OCI-LY1 (cell line): ENCODE measurements around the gene MIGA1.
"Not testable (repeated sequence)": the region's sequence is repeated elsewhere in the genome, so short reads cannot be mapped to it uniquely, and the experiment has no call there.

Source experiments
- H2AFZ ChIP-seq: fragments of 200-600 bp; sonication (generic), shearing (Covaris generic); 2 replicates; pipeline ENCODE4 v1.6.0; 2014; ENCODE audit warnings: antibody characterized with exemption, mild to moderate bottlenecking, low read length
- H3F3A ChIP-seq: fragments of 200-600 bp; sonication (generic), shearing (Covaris generic); 2 replicates; pipeline ENCODE4 v1.6.0; 2014; ENCODE audit warnings: mild to moderate bottlenecking, antibody characterized with exemption, low read length, moderate library complexity; ENCODE audit not compliant: insufficient read depth
- H3K27ac ChIP-seq: fragments of 200-600 bp; sonication (generic); 2 replicates; pipeline ENCODE4 v1.5.1; 2014; ENCODE audit warnings: low read length, mixed run types, mild to moderate bottlenecking, low read depth; ENCODE audit not compliant: poor library complexity, severe bottlenecking
- H3K27me3 ChIP-seq: fragments of 200-600 bp; sonication (generic); 2 replicates; pipeline ENCODE4 v1.6.0; 2014; ENCODE audit warnings: antibody characterized with exemption, mild to moderate bottlenecking, low read length, moderate library complexity; ENCODE audit not compliant: insufficient read depth
- H3K36me3 ChIP-seq: fragments of 200-600 bp; sonication (generic); 2 replicates; pipeline ENCODE4 v1.6.1; 2014; ENCODE audit warnings: mild to moderate bottlenecking, antibody characterized with exemption, low read length, moderate library complexity, mixed read lengths; ENCODE audit not compliant: insufficient read depth
- H3K4me1 ChIP-seq: fragments of 200-600 bp; sonication (generic); 2 replicates; pipeline ENCODE4 v1.5.1; 2014; ENCODE audit warnings: mild to moderate bottlenecking, low read length, moderate library complexity; ENCODE audit not compliant: insufficient read depth, severe bottlenecking
- H3K4me2 ChIP-seq: fragments of 200-600 bp; sonication (generic), shearing (Covaris generic); 2 replicates; pipeline ENCODE4 v1.6.1; 2014; ENCODE audit warnings: low read length
- H3K4me3 ChIP-seq: fragments of 200-600 bp; sonication (generic); 2 replicates; pipeline ENCODE4 v1.5.1; 2014; ENCODE audit warnings: low read length, low read depth, mild to moderate bottlenecking, mixed read lengths; ENCODE audit not compliant: poor library complexity, severe bottlenecking
- H3K79me2 ChIP-seq: fragments of 200-600 bp; shearing (Covaris generic); 2 replicates; pipeline ENCODE4 v1.6.1; 2016; ENCODE audit warnings: mixed run types, low read length, mixed read lengths; ENCODE audit not compliant: insufficient read depth
- H3K9ac ChIP-seq: fragments of 200-600 bp; sonication (generic), shearing (Covaris generic); 2 replicates; pipeline ENCODE4 v1.6.1; 2014; ENCODE audit warnings: mild to moderate bottlenecking, low read length, mixed read lengths
- H3K9me2 ChIP-seq: fragments of 200-600 bp; sonication (generic), shearing (Covaris generic); 2 replicates; pipeline ENCODE4 v1.6.1; 2014; ENCODE audit warnings: low read depth, mild to moderate bottlenecking, low read length, mixed read lengths
- H3K9me3 ChIP-seq: fragments of 200-600 bp; shearing (Covaris generic); 2 replicates; pipeline ENCODE4 v1.6.1; 2014; ENCODE audit warnings: low read length, mixed read lengths
- H4K20me1 ChIP-seq: fragments of 200-600 bp; sonication (generic), shearing (Covaris generic); 2 replicates; pipeline ENCODE4 v1.6.0; 2016; ENCODE audit warnings: mild to moderate bottlenecking, low read length; ENCODE audit not compliant: insufficient read depth
- CTCF ChIP-seq: fragments of 200-600 bp; sonication (generic), shearing (Covaris generic); IDR thresholded peaks from 2 replicates; pipeline ENCODE4 v1.5.1; 2017; ENCODE audit warnings: mild to moderate bottlenecking, antibody characterized with exemption, low read length, moderate library complexity, mixed read lengths
- EZH2 ChIP-seq: fragments of 200-600 bp; sonication (generic), shearing (Covaris generic); IDR thresholded peaks from 2 replicates; pipeline ENCODE4 v1.8.0; 2017; ENCODE audit warnings: borderline replicate concordance, mixed run types, mild to moderate bottlenecking, antibody characterized with exemption, low read length, moderate library complexity, mixed read lengths

The MIGA1 gene

GRCh38 chr1:77802026-77802425 lies 22.6 kb downstream of the MIGA1 start:
- no peaks in the 10 kb centered on the region for H3F3A ChIP-seq
- no peaks in the 10 kb centered on the region for H3K9me3 ChIP-seq
- H3K4me2 ChIP-seq: no peak overlapping the region
- H3K9me2 ChIP-seq: no peaks in the 10 kb centered on the region
- no peaks in the 10 kb centered on the region for H3K4me1 ChIP-seq
- no peak overlapping the region for H3K27ac ChIP-seq
- H3K4me3 ChIP-seq: no peak overlapping the region
- H3K36me3 ChIP-seq: peaks cover 44% of the 10 kb centered on the region
- no peaks in the 10 kb centered on the region for H4K20me1 ChIP-seq
- no peaks in the 10 kb centered on the region for H3K27me3 ChIP-seq
- H3K79me2 ChIP-seq: peaks cover 4% of the 10 kb centered on the region; the same call in 1 of the 2 replicates
- H2AFZ ChIP-seq: no peak overlapping the region
- no peak for TF ChIP-seq EZH2
- TF ChIP-seq CTCF: no peak
- H3K9ac ChIP-seq: no peak overlapping the region

- Histone ChIP-seq H3K9ac (no peak overlapping the region), H3K79me2 (no peaks in the 10 kb centered on the region; the same call in 1 of the 2 replicates)
These were observed 23.9 kb downstream of the MIGA1 start for GRCh38 chr1:77803371-77803770.

DNA sequence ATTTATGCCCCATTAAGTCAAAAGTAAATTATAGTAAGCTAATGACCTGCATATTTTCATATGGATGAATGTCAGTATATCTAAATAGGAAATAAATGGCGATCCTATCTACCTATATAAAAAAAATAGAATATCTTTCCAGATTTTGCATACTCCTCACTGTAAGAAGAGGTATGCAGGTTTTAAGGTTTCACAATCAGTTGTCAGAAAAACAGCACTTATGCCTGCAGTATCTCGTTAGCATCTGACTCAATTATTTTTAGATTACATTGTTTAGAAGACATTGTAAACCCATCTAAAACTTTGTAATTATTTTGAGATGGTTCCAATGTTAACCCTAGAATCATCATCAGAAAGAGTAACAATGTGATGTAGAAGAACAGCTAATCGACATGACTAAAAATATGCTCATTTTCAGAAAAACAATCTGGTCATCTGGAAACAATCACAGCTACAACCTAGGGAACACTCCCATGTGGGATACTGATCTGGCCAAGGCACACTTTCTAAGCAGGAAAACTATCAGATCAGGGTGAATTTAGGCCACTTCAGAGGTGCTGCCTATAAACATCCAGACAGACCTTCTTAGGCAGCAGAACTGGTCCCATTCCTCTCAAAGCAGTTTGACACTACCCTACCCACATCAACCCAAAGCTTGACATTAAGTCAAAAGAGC lies 30.5 kb downstream of the MIGA1 start:
- H3K36me3 ChIP-seq: peaks cover 48% of the 10 kb centered on the region
- H3K27me3 ChIP-seq, H4K20me1 ChIP-seq, H3K9me3 ChIP-seq, H3K27ac ChIP-seq, H2AFZ ChIP-seq, H3K4me1 ChIP-seq, H3F3A ChIP-seq, H3K9me2 ChIP-seq, H3K4me2 ChIP-seq, H3K9ac ChIP-seq, H3K79me2 ChIP-seq, H3K4me3 ChIP-seq: not testable (repeated sequence)

More at GRCh38 chr1:77803371-77803770, 23.9 kb downstream of the MIGA1 start:
- Histone ChIP-seq H3K4me2 (no peak overlapping the region), H4K20me1 (no peaks in the 10 kb centered on the region), H3K36me3 (peaks cover 53% of the 10 kb centered on the region), H3F3A (no peaks in the 10 kb centered on the region), H3K27ac (no peak overlapping the region), H3K9me3 (no peaks in the 10 kb centered on the region), H3K4me1 (no peaks in the 10 kb centered on the region), H3K4me3 (no peak overlapping the region), H3K27me3 (no peaks in the 10 kb centered on the region), H2AFZ (no peak overlapping the region), H3K9me2 (no peaks in the 10 kb centered on the region)
- TF ChIP-seq CTCF (no peak), EZH2 (no peak)

DNA sequence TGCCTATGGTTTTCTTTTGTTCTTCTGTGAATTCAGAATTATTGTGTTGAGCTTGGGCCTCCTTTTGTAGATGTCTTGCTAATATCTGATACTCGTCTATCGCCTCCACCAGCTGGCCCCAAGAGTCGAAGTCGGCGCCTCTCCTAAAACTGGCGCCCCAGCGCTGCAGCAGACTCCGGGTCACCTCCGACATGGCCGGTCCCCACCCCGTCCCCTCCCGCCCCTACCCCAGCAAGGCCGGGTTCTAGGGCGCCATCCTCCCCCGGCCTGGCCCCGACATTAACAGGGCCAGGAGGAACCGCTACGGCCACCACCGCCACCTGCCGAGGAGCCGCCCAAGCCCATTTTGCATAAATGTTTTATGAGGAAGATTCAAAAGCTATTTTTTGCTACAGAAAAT lies 32.1 kb downstream of the MIGA1 start:
- not testable (repeated sequence) for H2AFZ ChIP-seq, H3K4me2 ChIP-seq

More for the DNA sequence above, 32.1 kb downstream of the MIGA1 start:
- H3K79me2 ChIP-seq, H3K27me3 ChIP-seq, H4K20me1 ChIP-seq, H3K9me3 ChIP-seq, H3K9me2 ChIP-seq, H3K4me1 ChIP-seq, H3K27ac ChIP-seq, H3K4me3 ChIP-seq, H3K9ac ChIP-seq, H3F3A ChIP-seq: not testable (repeated sequence)
- peaks cover 48% of the 10 kb centered on the region for H3K36me3 ChIP-seq
